Activated CD4-positive, alpha-beta T cell treated with anti-CD3 and anti-CD28 coated beads for 36 hours (primary cell): ENCODE measurements around the gene MACO1. TPM values are rescaled to one million over a fixed set of nuclear protein-coding genes. Genes with fewer than 3 reads are reported as not detected.

ENCODE experiments used
- ATAC-seq: fragments of 200-7000 bp; cut with Tn5 transposase; one replicate; pipeline ENCODE4 v1.10.0; 2021; ENCODE audit warnings: mild to moderate bottlenecking, moderate library complexity
- CTCF ChIA-PET: fragments of 350-600 bp; sonication (Branson Sonifier 250); formaldehyde crosslinking; loops from one replicate; lab custom pipeline; 2021; ENCODE audit warnings: antibody characterized with exemption; lab: Charles Lee
- POLR2A ChIA-PET: fragments of 350-600 bp; sonication (Branson Sonifier 250); formaldehyde crosslinking; loops from one replicate; lab custom pipeline; 2021; ENCODE audit warnings: antibody characterized with exemption, inconsistent platforms; lab: Charles Lee
- DNase-seq: peaks from one replicate; pipeline ENCODE4 v3.0.0-alpha.2; 2020
- H3K27ac Mint-ChIP-seq: one replicate; pipeline ENCODE4 v1.8.0; 2021; ENCODE audit warnings: mixed read lengths
- H3K27me3 Mint-ChIP-seq: one replicate; pipeline ENCODE4 v1.8.0; 2021; ENCODE audit warnings: mixed read lengths
- H3K36me3 Mint-ChIP-seq: one replicate; pipeline ENCODE4 v1.8.0; 2021; ENCODE audit warnings: low read depth, mixed read lengths
- H3K4me1 Mint-ChIP-seq: one replicate; pipeline ENCODE4 v1.8.0; 2021; ENCODE audit warnings: mixed read lengths
- H3K4me3 Mint-ChIP-seq: one replicate; pipeline ENCODE4 v1.8.0; 2021; ENCODE audit warnings: mild to moderate bottlenecking, moderate library complexity, mixed read lengths
- H3K9me3 Mint-ChIP-seq: one replicate; pipeline ENCODE4 v1.8.0; 2021; ENCODE audit warnings: low read depth, mixed read lengths
- intact Hi-C, 2 experiments: fragments of 100-400 bp; cut with DNase I in 1 of 2; cut with micrococcal nuclease in 1 of 2; formaldehyde crosslinking; loops; one replicate each; pipeline versions ENCODE4 v1.14.2 to v1.15.1; 2022 to 2024; cut with DNase I, micrococcal nuclease
- total RNA-seq, 2 experiments: library from RNA; stranded (reverse); gene quantifications; one replicate each; pipeline ENCODE4 v1.2.3, GENCODE V29; 2021

MACO1 gene
- total RNA-seq, 2 experiments from 2014 or later, result 15.7 to 18.5 TPM

- Mint-ChIP-seq H3K4me1 (peaks cover 46% of the 10 kb centered on the region), H3K36me3 (no peaks in the 10 kb centered on the region), H3K27me3 (no peaks in the 10 kb centered on the region), H3K27ac (peak overlapping the region; percentile 75), H3K4me3 (peak overlapping the region; percentile 80), H3K9me3 (no peaks in the 10 kb centered on the region)
- POLR2A ChIA-PET, result interaction anchor here (1.8 kb wide), 1 partner anchor 21 kb away, joined by 11 read pairs; no protein-coding TSS in a partner anchor
- DNase-seq, result no peak
- CTCF ChIA-PET, result interaction anchor here (0.5 to 1.4 kb wide), 3 partner anchors 28 to 453 kb away, joined by 3 to 6 read pairs (median 4); partner anchors contain the start of gene PAFAH2
- intact Hi-C loops, result loop anchor here (2.0 to 5.0 kb wide), 3 partner anchors 147 to 252 kb away; partner anchors contain the start of gene TMEM50A (in 1 of the 2)
- ATAC-seq, result no peak
Observed at GRCh38 chr1:25544819-25545218, 114.1 kb downstream of the MACO1 start.

DNA sequence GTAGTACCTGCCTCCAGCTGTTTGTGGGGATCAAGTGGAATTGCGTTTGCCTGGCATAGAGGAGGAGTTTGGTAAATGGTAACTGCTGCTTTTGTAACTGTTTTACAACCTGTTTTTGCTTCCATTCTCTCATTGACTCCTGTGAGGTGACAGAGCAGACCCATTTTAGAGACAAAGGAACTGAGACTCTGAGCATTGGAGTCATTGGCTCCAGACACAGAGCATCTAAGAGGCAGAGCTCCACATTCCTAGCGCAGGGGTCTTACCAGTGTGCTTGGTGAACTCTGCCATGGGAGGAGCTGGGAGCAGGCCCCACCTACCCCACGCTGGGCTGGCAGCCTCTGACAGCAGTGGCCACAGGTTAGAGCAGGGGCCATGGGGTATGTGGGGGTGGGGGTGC, 115.1 kb downstream of the MACO1 start:
- Mint-ChIP-seq H3K27ac (peak overlapping the region; percentile 24), H3K9me3 (no peaks in the 10 kb centered on the region), H3K36me3 (peaks cover 2% of the 10 kb centered on the region), H3K4me1 (peaks cover 55% of the 10 kb centered on the region), H3K27me3 (no peaks in the 10 kb centered on the region), H3K4me3 (peak overlapping the region; percentile 80)
- ChIA-PET CTCF (interaction anchor here (0.6 kb wide), 1 partner anchor 26 kb away, joined by 4 read pairs; no protein-coding TSS in a partner anchor), POLR2A (no interaction called here)
- intact Hi-C loops, result loop anchor here (2.0 to 5.0 kb wide), 3 partner anchors 147 to 252 kb away; partner anchors contain the start of gene TMEM50A (in 1 of the 2)
- DNase-seq (no peak), ATAC-seq (no peak)

DNA sequence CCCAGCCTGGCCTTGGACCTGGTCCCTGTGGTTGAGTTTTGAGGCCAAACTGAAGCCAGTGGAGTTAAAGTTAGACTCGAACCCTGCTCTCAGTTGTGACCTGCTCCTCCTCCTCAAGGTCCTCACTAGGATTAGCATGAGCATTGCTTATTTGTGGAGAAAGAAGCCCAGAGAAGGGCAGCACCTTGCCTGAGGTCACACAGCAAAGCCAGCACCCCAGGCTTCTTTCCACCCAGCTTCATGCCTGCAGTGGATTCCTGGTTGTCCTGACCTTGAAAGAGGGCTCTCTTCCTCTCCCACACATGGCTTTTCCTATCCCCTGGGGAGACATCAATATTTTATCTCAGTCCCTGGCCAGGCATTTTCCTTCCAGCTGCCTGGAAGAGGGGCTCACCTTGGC, 115.5 kb downstream of the MACO1 start:
- peaks cover 60% of the 10 kb centered on the region for H3K4me1 Mint-ChIP-seq
- intact Hi-C loops, result loop anchor here in 1 of 2 experiments (5.0 kb wide), 2 partner anchors 146 to 251 kb away; no protein-coding TSS in a partner anchor
- peaks cover 2% of the 10 kb centered on the region for H3K36me3 Mint-ChIP-seq
- H3K27me3 Mint-ChIP-seq, result no peaks in the 10 kb centered on the region
- H3K9me3 Mint-ChIP-seq, result no peaks in the 10 kb centered on the region
- DNase-seq (no peak), ATAC-seq (no peak)
- H3K4me3 Mint-ChIP-seq, result no peak overlapping the region
- no peak overlapping the region for H3K27ac Mint-ChIP-seq
- ChIA-PET CTCF (interaction anchor here (0.6 to 1.0 kb wide), 2 partner anchors 19 to 25 kb away, joined by 4 to 5 read pairs; no protein-coding TSS in a partner anchor), POLR2A (no interaction called here)

GRCh38 chr1:25548601-25549000, 117.9 kb downstream of the MACO1 start:
- intact Hi-C loops, result loop anchor here (2.0 to 5.0 kb wide), 3 partner anchors 128 to 249 kb away; no protein-coding TSS in a partner anchor
- Mint-ChIP-seq H3K27ac (peak overlapping the region; percentile 37), H3K4me3 (no peak overlapping the region)

GRCh38 chr1:25549273-25550154, 118.8 kb downstream of the MACO1 start:
- peak; percentile 90 for DNase-seq
- peak; percentile 96 for ATAC-seq
- Mint-ChIP-seq H3K4me3 (peak overlapping the region; percentile 69), H3K4me1 (peaks cover 90% of the 10 kb centered on the region), H3K36me3 (peaks cover 5% of the 10 kb centered on the region), H3K27me3 (no peaks in the 10 kb centered on the region), H3K9me3 (no peaks in the 10 kb centered on the region), H3K27ac (peak overlapping the region; percentile 98)
- intact Hi-C loops, result loop anchor here (1.0 to 5.0 kb wide), 6 partner anchors 13 to 449 kb away; partner anchors contain the start of gene PAFAH2 (in 1 of the 2)
- ChIA-PET CTCF (interaction anchor here (0.6 to 2.3 kb wide), 19 partner anchors 12 to 805 kb away, joined by 3 to 17 read pairs (median 4); partner anchors contain the start of gene PAFAH2), POLR2A (interaction anchor here (0.5 to 2.0 kb wide), 9 partner anchors 9 to 886 kb away, joined by 3 to 14 read pairs (median 4); no protein-coding TSS in a partner anchor)

More at GRCh38 chr1:25548601-25549000, 117.9 kb downstream of the MACO1 start:
- no peak for DNase-seq
- H3K4me1 Mint-ChIP-seq, result peaks cover 82% of the 10 kb centered on the region
- peaks cover 2% of the 10 kb centered on the region for H3K36me3 Mint-ChIP-seq
- ChIA-PET CTCF (interaction anchor here (0.8 to 2.3 kb wide), 10 partner anchors 19 to 249 kb away, joined by 3 to 10 read pairs (median 4); no protein-coding TSS in a partner anchor), POLR2A (interaction anchor here (0.5 to 2.0 kb wide), 3 partner anchors 17 to 885 kb away, joined by 3 to 14 read pairs (median 7); no protein-coding TSS in a partner anchor)
- no peak for ATAC-seq
- H3K9me3 Mint-ChIP-seq, result no peaks in the 10 kb centered on the region
- no peaks in the 10 kb centered on the region for H3K27me3 Mint-ChIP-seq

Other genes starting within 250 kb of the MACO1 start
- gene SYF2, start 198.4 kb upstream of the MACO1 start, total RNA-seq, result 10 to 100 TPM; 39.0 to 42.4 TPM
- gene RSRP1, start 183.4 kb upstream of the MACO1 start, total RNA-seq, result 100 to 1,000 TPM in 1 of 2 experiments, 10 to 100 TPM in 1; 86.8 to 120 TPM
- gene RHD, start 158.4 kb upstream of the MACO1 start, total RNA-seq, result not detected
- gene TMEM50A, start 92.6 kb upstream of the MACO1 start, total RNA-seq, result 100 to 1,000 TPM in 1 of 2 experiments, 10 to 100 TPM in 1; 98.0 to 120 TPM
- 1 to 10 TPM in 1 of 2 experiments, under 1 TPM in 1; 0.91 to 1.0 TPM for gene RHCE, start 10.1 kb upstream of the MACO1 start, total RNA-seq
- gene LDLRAP1, start 112.7 kb downstream of the MACO1 start, total RNA-seq, result 10 to 100 TPM; 13.0 to 14.6 TPM
- gene MAN1C1, start 185.9 kb downstream of the MACO1 start, total RNA-seq, result 10 to 100 TPM in 1 of 2 experiments, 1 to 10 TPM in 1; 10.0 to 10.1 TPM